Measurements from ENCODE around the gene ABCC2.
A peak's percentile ranks its signal among the peaks of the same experiment; 100 is the strongest.
"Not testable (repeated sequence)": the region's sequence is repeated elsewhere in the genome, so short reads cannot be mapped to it uniquely, and the experiment has no call there.

The ABCC2 gene

DNA sequence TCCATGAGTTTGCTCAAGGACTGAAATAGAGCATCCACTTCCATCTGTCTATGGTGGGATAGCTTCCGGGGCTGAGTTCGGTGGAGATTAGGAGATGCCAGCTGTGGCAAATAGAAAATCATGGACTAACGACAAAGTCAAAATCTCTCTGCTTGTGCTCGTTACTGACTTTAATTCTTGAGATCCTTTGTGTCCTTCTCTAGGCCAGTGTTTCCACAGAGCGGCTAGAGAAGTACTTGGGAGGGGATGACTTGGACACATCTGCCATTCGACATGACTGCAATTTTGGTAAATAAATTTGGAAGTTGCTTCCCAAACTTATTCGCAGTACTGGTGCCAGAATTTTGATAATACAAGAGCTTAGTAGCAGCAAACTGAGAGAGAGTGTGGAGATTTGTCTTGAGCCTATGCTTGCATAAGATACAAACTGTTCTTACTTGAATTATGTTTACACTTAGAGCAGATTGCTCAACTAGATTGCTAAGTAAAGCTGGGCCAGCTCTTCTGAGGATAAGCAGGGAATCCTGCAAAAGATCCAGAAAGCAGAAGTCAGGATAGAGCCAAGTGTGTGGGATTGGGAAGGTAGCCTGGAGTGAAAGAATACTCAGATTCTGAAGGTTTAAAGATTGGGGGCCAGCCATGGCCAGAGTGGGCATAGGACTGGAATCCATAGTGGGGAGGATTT, 27.6 kb downstream of the ABCC2 start:
- DNase-seq, result no peak

DNA sequence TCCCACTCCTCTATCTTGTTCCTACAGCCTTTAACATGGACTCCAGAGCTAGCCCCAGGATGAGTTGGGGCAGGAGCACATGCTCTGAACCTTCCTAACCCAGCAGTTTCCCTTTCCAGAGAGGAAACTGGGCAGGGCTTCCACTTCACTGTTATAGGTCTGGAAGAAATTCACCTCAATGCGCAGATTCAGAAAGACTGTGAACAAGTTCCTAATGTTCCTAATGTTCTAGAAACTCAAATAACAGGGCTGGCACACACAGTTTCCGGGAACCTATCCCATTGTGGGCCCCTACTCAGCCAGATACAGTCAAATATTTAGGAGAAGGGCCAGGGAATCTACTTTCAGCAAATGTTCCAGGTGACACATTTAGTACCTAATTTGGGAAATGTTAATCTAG, 29.7 kb downstream of the ABCC2 start:
- no peak for DNase-seq

DNA sequence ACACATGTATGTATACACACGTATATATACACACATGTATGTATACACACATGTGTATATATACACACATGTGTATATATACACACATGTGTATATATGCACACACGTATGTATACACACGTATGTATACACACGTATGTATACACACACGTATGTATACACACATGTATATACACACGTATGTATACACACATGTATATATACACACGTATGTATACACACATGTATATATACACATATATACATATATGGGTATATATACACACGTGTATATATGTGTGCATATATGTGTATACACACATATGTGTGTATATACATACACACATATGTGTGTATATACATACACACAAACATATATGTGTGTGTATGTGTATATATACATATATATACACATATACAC, 31.7 kb downstream of the ABCC2 start:
- DNase-seq, result no peak

DNA sequence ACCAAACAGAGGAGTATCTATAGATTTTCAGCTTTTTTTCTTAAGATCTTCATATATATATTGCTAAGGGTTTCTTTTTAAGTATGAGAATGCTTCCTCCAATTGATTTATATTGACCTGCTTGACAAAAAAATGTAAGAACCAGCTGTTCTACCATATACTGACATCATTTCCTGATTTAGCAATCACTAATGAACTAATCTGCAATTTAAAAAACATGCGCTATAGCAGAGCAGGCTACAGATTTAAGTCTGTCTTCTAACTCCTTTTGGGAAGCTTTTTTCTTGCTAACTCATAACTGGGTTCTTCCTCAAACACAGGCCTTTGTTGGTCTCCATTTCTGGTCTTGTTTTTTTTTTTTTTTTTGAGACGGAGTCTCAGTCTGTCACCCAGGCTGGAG, 33.2 kb downstream of the ABCC2 start:
- no peak for DNase-seq

DNA sequence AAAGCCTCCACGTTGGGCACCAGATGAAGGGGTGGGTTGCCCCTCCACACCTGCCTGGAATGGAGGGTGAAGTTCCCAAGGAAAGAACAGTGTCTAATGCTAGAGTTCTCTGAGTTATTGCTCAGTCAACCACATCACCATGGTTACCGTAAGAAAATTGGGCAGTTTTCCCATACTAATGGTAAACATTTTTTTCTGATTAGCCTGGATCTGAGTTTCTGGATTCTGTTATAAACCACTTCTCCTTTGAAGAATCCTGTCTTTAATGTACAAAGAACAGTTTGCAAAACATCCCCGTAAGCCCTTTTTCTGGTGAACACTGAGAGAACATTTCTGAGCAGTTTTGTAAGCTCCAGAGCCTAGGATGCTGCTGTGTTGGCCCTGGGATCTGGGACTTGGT, 45.5 kb downstream of the ABCC2 start:
- DNase-seq, result no peak

DNA sequence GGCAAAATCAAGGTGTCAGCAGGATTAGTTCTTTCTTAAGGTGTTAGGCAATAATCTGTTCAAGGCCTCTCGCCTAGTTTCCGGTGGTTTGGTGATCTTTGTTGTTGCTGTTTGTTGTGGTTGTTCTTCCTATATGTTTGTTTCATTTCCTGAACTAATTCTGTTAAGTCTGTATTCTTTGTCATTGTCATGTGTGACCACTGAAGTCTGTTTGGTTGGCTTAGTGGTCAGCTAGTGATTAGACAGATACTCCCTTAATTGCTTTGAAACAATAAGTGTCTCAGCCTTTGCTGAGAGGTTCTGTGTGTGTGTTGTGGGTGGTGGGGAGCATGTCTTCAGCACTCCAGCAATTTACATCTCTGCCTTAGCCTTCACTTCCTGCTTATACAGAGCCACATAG, 46.0 kb downstream of the ABCC2 start:
- no peak for DNase-seq

DNA sequence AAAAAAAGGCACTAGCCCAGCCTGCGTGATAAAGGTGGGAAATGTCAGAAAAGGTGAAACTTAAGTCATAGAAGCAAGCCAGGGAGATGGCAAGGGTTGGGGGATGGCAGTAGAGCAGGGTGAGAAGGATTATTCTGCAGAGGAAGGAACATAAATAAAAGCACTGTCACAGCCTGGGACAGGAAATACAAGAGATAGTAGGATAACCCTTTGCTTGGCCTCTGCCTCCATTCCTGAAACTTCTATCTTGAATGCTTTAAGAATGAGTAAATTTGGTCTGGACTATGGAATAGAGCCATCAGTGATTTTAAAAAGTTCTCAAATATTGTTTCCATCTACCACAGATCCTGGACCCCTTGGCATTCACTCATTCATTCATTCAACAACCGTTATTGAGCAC, 50.0 kb downstream of the ABCC2 start:
- no peak for DNase-seq

DNA sequence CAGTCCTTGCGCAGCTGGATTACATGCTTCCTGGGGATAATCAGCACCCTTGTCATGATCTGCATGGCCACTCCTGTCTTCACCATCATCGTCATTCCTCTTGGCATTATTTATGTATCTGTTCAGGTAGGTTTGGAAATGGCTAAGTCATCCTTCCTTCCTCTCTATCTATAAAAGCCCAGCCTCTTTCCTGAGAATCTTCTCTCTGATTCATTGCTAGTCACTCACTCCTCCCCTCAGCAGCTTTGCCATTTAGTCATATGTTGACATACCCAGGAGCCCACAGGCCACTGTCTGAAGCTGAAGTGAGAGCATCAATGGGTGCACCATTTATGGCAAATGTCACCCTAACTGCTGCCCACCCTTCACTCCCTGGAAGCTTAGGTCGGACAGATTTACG, 52.0 kb downstream of the ABCC2 start:
- no peak for DNase-seq

DNA sequence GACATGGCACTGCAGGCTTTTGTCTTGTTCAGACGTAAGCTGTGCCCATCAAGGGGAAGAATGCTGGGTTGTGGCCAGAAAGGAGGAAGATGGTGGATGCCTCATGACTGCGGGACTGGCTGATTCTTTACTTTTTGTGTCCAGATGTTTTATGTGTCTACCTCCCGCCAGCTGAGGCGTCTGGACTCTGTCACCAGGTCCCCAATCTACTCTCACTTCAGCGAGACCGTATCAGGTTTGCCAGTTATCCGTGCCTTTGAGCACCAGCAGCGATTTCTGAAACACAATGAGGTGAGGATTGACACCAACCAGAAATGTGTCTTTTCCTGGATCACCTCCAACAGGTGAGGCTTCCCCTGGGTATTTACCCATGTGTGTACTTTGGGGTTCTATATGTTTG, 53.5 kb downstream of the ABCC2 start:
- DNase-seq, result no peak

DNA sequence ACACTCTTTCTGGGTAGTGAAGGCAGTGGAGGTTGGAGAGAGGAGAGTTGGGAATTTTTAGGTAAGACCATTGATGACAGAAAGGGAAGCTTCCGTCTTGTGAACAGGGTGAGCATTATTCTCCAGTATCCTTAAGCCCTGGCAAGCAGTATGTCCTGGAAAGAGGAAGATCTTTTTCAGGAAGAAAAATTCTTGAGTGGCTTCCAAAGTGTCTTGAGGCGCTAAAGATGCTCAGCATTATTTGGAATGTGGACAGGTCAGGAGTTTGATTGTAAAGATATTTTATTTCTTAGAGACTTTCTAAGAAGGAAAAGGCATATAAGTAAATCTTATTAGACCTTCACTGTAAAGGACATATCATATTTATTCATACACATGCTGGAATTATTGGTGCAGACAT, 54.3 kb downstream of the ABCC2 start:
- no peak for DNase-seq

DNA sequence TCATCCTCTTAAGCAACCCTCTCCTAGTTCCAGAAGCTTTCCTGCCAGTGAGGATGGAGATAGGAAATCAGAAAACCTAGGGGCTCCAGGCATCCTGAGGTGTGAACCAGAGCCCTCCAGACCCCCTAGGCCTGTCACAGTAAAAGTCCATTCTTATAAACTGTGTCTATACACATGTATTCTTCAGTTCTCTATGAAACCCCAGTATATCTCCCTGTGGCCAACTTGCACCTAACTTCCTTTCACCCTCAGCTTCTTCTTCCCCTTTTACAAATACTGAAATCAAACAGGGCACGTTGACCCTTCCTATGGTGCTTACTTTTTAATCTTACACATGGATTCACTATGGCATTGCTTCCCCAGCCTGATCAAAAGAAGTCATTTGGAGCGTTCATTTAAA, 58.4 kb downstream of the ABCC2 start:
- DNase-seq, result not testable (repeated sequence)

DNA sequence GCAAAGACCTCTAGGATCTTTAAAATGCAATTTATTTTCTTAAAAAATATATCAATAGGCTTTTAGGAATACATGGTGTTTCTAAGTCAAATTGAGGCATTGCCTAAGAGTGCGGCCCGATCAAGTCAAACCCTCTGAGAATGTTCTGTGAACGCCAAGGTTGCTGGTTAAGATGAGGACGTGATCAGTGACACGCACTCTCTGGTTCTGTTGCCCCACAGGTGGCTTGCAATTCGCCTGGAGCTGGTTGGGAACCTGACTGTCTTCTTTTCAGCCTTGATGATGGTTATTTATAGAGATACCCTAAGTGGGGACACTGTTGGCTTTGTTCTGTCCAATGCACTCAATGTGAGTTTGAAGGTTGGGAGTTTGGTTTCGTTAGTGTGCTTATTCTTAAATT, 59.3 kb downstream of the ABCC2 start:
- no peak for DNase-seq

DNA sequence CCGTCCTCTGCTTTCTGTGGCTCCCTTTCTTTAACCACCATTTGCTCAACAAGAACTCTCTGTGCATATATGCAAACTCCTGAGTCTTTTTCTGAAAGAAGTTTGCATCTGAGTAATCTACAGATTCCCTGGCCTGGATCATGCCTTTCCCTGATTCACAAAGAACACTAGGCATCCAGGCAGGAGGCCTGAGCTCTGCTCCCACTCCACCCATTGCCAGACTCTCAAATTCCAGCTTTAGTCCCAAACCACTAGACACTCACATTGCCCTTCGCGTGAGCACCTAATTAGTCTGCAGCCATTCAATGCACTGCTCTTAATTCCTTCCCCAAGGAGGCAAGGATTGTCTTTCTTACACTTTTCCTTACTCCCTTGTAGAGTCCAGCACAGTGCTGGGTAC, 60.9 kb downstream of the ABCC2 start:
- DNase-seq, result no peak

DNA sequence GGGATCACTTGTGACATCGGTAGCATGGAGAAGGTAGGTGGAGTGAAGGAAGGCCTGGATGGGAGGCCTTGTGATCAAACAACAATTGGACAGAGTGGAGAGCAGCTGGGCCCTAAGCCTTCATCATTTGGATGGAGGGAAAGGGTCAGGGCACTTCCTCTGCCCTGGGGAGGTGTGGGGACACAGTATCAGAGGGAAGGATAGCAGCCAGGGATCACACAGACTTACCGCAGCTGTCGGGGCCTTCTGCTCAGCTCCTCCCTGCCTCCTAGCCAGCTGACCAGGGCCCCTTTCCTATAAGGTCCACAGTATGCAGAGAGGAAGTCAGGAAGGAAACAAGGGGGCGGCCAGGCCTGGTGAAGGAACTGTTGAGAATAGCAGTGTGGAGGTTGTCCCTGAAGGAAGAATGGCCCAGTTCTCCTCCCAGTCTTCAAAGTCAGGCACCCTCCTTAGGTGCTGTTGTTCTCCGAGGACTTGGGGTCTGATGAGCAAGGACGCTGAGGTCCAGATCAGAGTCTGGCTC, 62.1 kb downstream of the ABCC2 start:
- DNase-seq, result no peak

DNA sequence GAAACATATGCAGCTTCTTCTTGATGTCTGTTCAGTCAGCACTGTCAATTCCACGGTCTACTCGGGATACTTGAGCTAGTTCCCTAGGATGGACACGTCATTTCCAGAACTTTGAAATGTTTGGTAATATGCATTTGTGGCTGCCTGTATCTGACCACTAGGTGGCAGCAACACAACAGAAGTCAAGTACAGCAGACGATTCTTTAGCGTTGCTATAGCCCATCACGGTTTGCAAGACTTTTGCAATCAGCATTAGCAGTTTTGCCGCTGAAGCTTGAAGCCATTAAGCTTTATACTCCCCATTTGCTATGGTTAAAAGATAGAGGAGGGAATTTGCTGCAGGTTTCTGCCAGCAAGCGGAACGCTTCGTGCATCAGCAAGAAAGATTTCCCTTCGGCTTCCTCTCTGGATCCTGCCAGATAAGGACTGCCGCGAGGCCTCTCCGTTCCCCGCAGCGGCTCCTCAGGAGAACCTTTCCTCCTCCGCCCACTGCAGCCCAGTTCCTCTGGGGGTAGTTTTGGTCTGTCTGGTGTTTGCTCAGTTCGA, 63.5 kb downstream of the ABCC2 start:
- DNase-seq, result peak; percentile 94

DNA sequence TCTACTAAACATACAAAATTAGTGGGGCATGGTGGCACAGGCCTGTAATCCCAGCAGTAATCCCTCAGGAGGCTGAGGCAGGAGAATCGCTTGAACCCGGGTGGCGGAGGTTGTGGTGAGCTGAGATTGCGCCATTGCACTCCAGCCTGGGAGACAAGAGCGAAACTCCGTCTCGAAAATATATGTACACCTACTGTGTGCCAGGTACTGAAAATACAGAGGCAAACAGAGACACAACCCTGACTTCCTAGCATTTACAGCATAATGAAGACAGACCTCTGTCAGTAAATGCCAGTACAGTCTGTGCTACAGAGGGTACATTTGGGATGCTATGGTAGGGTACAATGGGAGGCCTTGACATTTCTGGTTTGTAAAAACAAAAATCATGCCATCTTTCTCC, 66.6 kb downstream of the ABCC2 start:
- no peak for DNase-seq

DNA sequence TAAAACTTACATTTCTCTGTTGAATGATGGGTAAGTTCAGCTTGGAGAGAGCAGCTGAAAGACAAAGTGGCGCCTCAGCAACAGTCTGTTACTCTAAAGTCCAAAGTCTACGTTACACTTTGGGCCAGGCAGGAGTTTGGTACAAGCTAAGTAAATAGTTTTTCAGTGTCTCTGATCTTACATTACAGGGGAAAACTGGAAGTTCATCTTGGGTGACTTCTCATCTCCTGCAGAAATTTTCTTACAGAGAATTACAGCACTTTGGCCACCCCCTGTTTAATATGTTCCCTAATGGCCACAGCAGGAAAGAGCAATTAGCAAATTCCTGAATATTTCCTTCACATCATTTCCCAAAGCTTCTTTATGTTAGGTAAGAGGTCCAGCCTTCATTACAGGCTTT, 67.1 kb downstream of the ABCC2 start:
- peak; percentile 43 for DNase-seq

DNA sequence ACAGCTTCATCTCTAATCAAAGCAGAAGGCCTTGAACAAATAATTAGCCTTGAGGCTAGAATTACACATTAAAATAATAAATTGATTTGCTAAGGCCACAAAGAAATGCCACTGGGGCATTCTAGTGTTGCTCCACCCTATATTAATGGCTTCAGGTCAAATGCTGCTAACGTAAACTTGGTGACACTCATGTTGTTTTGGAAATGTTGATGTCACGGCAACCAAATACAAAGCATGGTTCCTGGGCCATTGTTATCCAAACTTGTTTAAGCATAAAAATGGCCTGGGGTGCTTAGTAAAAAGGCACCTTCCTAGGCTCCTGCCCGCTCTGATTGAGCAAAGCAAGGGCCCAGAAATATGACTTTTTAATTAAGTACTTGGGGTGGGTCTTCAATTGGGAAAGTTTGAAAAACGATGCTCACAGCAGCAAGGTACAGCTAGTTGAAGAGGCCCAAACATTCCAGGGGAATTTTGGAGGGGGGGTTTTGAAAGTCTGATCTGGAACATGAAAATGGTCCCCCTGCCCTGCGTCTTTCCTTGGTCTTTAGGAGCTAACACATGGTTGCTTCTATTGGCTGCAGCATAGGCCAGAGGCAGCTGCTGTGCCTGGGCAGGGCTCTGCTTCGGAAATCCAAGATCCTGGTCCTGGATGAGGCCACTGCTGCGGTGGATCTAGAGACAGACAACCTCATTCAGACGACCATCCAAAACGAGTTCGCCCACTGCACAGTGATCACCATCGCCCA, 67.8 kb downstream of the ABCC2 start:
- peak; percentile 59 for DNase-seq

DNA sequence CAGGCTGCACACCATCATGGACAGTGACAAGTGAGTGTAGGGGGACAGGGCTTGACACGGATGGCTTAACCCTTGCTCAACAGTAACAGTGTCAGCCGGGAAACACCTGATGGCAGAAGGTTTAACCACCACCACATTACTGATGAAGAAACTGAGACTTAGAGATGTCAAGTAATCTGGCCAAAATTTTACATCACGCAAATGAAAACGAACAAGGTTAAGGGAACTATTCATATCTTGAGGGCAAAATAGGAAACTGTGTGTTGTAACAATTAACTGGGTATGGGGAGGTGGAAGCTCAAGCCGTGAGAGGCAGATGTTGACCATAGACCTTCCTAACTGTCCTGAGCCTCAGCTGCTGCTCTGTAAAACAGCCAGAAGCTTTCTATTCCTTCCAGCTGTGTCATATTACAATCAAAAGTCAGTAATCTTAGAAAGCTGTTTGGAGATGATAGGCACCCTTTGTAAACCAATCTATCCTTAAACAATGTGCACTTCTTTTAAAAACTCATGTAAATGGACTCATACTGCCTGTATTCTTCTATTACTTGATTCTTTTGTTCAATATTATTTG, 68.4 kb downstream of the ABCC2 start:
- DNase-seq, result peak; percentile 4

DNA sequence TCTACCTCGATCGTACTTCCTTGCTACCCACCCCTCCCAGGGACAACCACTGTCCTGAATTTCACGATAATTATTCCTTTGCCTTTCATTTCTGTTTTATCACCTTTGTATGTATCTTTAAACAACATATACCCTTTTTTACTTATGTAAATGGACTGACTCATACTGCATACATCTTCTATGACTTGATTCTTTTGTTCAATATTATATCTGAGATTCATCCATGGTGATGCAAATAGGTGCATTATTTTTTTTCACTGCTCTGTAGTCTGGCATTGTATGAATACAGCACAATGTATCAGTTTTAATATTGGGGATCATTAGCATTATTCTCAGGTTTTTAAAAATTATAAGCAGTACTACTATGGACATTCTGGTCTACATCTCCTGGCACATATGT, 69.4 kb downstream of the ABCC2 start:
- DNase-seq, result no peak

DNA sequence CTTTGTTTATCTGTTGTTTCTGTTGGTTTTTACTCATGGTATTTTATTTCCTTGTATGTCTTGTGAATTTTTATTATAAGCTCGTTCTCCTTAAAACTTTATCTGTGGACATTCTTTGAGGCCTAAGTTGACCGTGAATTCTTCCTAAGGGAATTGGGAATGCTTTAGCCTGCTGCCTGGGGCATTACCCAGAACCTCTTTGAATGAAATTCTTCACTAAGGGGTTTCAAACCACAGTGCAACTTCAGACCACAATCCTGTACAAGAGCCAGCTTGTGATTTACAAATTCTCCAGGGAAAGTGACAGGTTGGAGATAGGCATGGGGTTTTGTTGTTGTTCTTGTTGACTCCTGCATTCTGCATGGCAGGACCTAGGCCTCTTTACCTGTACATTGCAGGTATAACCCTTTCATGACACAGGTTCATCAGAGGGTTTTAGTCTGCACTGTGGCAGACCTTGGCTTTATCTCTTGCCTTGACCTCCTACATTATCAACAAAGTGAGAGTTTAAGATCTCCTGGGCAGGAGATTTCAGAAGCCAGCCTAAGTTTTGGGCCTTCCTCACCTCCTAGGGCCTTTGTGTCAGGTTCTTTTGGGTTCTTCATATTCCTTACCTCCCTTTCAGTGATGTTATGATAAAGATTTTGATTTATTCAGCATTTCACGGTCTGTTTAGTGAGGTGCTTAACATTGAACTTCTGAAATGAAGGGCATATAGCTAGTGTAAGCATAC, 70.2 kb downstream of the ABCC2 start:
- DNase-seq, result no peak

DNA sequence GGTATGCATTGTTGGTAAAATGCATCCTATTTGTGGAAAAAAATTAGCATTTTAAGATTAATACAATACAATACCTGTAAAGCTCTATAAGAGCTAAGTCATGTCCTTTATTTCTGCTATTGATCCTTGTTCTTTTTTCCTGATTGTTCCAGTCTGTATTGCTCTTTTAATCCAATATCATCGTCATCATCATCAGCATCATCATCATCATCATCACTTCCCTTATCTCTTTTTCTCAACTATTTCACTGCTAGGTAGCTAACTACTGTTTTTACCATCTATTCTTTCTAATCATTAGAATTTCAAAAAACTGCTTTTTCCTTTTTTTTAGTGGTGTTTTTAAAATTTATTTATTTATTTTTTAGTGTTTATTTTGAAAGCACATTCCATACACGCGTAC, 71.2 kb downstream of the ABCC2 start:
- no peak for DNase-seq

DNA sequence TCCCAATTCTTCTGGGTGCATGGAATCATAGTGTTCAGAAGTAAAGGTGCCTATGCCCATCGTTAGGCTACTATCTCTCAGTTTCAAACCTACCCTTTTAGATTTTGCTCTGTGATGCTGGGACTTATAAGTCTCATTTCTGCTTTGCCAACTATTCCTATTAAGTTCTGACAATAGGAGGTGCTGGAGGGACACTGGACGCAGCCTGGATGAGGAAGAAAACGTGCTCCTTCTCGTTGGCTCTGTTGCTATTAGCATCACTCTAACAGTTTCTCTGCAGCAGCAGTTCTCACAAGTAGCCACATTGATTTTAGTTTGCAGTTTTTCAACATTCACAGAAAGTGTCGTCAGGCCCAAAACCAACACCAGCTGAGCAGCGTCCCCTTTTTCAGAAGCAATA, 72.4 kb downstream of the ABCC2 start:
- DNase-seq, result peak; percentile 72

Measured in eye (tissue), 1 donor.